Epithelial cell of esophagus (primary cell): ENCODE data around the gene SLC12A5.
A peak's percentile ranks its signal among the peaks of the same experiment; 100 is the strongest.

Experiments
- DNase-seq: peaks from one replicate; pipeline ENCODE4 v3.0.0; 2010; ENCODE audit warnings: low read depth
- H3K4me3 ChIP-seq: 2 replicates; pipeline ENCODE4 v1.5.1; 2011; ENCODE audit warnings: mild to moderate bottlenecking, low read length, control low read depth
- TF ChIP-seq, protein P1 (sequence below): IDR thresholded peaks from 2 replicates; pipeline ENCODE4 v1.5.1; 2011; ENCODE audit warnings: low read depth, mild to moderate bottlenecking, low read length, control low read depth, inconsistent platforms; ENCODE audit not compliant: insufficient read depth; ENCODE audit errors: missing control alignments

Gene SLC12A5

GRCh38 chr20:46007671-46008070, 21.3 kb upstream of the SLC12A5 start:
- no peak overlapping the region for H3K4me3 ChIP-seq
- DNase-seq = no peak
- TF ChIP-seq, protein P1, sequence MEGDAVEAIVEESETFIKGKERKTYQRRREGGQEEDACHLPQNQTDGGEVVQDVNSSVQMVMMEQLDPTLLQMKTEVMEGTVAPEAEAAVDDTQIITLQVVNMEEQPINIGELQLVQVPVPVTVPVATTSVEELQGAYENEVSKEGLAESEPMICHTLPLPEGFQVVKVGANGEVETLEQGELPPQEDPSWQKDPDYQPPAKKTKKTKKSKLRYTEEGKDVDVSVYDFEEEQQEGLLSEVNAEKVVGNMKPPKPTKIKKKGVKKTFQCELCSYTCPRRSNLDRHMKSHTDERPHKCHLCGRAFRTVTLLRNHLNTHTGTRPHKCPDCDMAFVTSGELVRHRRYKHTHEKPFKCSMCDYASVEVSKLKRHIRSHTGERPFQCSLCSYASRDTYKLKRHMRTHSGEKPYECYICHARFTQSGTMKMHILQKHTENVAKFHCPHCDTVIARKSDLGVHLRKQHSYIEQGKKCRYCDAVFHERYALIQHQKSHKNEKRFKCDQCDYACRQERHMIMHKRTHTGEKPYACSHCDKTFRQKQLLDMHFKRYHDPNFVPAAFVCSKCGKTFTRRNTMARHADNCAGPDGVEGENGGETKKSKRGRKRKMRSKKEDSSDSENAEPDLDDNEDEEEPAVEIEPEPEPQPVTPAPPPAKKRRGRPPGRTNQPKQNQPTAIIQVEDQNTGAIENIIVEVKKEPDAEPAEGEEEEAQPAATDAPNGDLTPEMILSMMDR = no peak

DNA sequence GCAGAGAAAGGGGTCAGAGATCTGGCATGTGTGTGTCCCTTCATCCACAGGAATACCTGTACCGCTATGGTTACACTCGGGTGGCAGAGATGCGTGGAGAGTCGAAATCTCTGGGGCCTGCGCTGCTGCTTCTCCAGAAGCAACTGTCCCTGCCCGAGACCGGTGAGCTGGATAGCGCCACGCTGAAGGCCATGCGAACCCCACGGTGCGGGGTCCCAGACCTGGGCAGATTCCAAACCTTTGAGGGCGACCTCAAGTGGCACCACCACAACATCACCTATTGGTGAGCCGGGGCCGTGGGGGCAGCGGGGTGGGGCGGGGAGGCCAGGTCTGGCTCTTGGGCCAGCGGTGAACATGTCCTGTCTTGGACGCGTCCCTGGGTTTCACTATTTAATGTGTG, 19.2 kb upstream of the SLC12A5 start:
- DNase-seq = no peak
- no peak overlapping the region for H3K4me3 ChIP-seq
- TF ChIP-seq, protein P1 = no peak

DNA sequence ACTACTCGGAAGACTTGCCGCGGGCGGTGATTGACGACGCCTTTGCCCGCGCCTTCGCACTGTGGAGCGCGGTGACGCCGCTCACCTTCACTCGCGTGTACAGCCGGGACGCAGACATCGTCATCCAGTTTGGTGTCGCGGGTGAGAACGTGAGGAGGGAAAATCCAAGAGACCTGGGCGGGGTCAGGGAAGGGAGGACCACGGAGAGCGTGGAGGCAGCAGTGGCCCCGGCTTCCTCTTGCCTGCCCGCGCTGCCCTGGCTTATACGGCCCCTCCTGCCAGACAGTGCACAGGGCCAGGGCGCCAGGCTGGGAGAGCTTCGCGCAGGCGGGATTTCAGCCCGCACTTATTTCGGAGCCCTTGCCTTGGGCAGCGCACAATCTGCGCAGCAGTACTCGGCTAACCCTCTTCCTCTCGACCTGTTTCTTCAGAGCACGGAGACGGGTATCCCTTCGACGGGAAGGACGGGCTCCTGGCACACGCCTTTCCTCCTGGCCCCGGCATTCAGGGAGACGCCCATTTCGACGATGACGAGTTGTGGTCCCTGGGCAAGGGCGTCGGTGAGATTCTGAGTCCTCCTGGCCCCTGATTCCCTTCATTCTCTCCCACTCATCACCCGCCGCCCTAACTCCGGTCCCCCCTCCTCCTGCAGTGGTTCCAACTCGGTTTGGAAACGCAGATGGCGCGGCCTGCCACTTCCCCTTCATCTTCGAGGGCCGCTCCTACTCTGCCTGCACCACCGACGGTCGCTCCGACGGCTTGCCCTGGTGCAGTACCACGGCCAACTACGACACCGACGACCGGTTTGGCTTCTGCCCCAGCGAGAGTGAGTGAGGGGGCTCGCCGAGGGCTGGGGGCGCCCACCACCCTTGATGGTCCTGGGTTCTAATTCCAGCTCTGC, 18.3 kb upstream of the SLC12A5 start:
- no peak overlapping the region for H3K4me3 ChIP-seq
- TF ChIP-seq, protein P1 = no peak
- peak; percentile 55 for DNase-seq

- TF ChIP-seq, protein P1 = peak; percentile 11
- peak; percentile 72 for DNase-seq
- no peak overlapping the region for H3K4me3 ChIP-seq
Observed at GRCh38 chr20:46011631-46012482, 17.2 kb upstream of the SLC12A5 start.

- no peak overlapping the region for H3K4me3 ChIP-seq
- DNase-seq = no peak
- TF ChIP-seq, protein P1 = no peak
Observed at GRCh38 chr20:46012921-46013320, 16.1 kb upstream of the SLC12A5 start.

- TF ChIP-seq, protein P1 = no peak
- H3K4me3 ChIP-seq = no peak overlapping the region
Observed at GRCh38 chr20:46013322-46013828, 15.6 kb upstream of the SLC12A5 start.

More at GRCh38 chr20:46013322-46013828, 15.6 kb upstream of the SLC12A5 start:
- DNase-seq = no peak
